ENCODE results near the gene FCER2. TPM values are rescaled to one million over a fixed set of nuclear protein-coding genes. Genes with fewer than 3 reads are reported as not detected.
A peak's percentile ranks its signal among the peaks of the same experiment; 100 is the strongest.
"Not testable (repeated sequence)": the region's sequence is repeated elsewhere in the genome, so short reads cannot be mapped to it uniquely, and the experiment has no call there.

The FCER2 gene
- total RNA-seq, 1 experiment from 2014 or later: 0.15 TPM

DNA sequence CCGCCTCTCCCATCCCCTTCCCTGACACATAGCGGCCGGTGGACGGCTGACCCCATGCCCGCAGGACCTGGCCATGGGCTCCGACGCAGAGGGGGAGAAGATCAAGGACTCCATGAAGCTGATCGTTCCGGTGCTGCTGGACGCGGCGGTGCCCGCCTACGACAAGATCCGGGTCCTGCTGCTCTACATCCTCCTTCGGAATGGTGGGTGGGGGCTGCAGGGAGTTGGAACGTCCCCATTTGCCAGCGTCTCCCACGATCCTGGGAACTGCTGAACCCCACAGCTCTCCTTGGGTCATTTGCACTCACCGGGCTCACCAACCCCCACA, 57.4 kb downstream of the FCER2 start:
- no peak overlapping the region for H3K27ac ChIP-seq (ENCODE audit: low read length)
- in situ Hi-C loops (cut with HindIII; ENCODE audit: low pct_unique_long_range_greater_than_20kb, low sequenced_read_pairs): no loop called here
- H3K27me3 ChIP-seq (ENCODE audit: control insufficient read depth, insufficient read depth, low read length): no peaks in the 10 kb centered on the region
- H3K4me1 ChIP-seq (ENCODE audit: control insufficient read depth, insufficient read depth, low read length): no peaks in the 10 kb centered on the region
- H3K4me3 ChIP-seq (ENCODE audit: low read depth in 2 of 2, low read length in 2 of 2): no peak overlapping the region
- CTCF ChIA-PET: interaction anchor here (0.6 kb wide), 1 partner anchor 133 kb away, joined by 6 read pairs; no protein-coding TSS in a partner anchor
- H3K9me3 ChIP-seq (ENCODE audit: control insufficient read depth, insufficient read depth, low read depth, low read length): no peaks in the 10 kb centered on the region
- intact Hi-C loops (cut with micrococcal nuclease; ENCODE audit: unreplicated experiment): no loop called here
- ATAC-seq (no peak), DNase-seq (ENCODE audit: low read depth, low spot score) (no peak)
- POLR2A ChIA-PET: no interaction called here
- no TSS peak for BruUV-seq (replicated peaks)
- no peaks in the 10 kb centered on the region for H3K36me3 ChIP-seq (ENCODE audit: control insufficient read depth, insufficient read depth, low read length)
- TF ChIP-seq SIN3A (IDR thresholded peaks at IDR 0.05; ENCODE audit: borderline replicate concordance, insufficient read depth, low read depth, low read length) (no peak), POLR2AphosphoS5 (IDR thresholded peaks at IDR 0.05; ENCODE audit: low read depth, low read length) (no peak), REST (IDR thresholded peaks at IDR 0.05; ENCODE audit: insufficient read depth in 1 of 2, low read depth in 2 of 2, low read length in 1 of 2) (no peak), TCF7L2 (IDR thresholded peaks at IDR 0.05; ENCODE audit: low read depth, low read length) (no peak)
- TF ChIP-seq, protein P1, sequence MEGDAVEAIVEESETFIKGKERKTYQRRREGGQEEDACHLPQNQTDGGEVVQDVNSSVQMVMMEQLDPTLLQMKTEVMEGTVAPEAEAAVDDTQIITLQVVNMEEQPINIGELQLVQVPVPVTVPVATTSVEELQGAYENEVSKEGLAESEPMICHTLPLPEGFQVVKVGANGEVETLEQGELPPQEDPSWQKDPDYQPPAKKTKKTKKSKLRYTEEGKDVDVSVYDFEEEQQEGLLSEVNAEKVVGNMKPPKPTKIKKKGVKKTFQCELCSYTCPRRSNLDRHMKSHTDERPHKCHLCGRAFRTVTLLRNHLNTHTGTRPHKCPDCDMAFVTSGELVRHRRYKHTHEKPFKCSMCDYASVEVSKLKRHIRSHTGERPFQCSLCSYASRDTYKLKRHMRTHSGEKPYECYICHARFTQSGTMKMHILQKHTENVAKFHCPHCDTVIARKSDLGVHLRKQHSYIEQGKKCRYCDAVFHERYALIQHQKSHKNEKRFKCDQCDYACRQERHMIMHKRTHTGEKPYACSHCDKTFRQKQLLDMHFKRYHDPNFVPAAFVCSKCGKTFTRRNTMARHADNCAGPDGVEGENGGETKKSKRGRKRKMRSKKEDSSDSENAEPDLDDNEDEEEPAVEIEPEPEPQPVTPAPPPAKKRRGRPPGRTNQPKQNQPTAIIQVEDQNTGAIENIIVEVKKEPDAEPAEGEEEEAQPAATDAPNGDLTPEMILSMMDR (IDR thresholded peaks at IDR 0.05): no peak

GRCh38 chr19:7643629-7644549, 58.0 kb downstream of the FCER2 start:
- DNase-seq (ENCODE audit: low read depth, low spot score); intact Hi-C loops (cut with micrococcal nuclease; ENCODE audit: unreplicated experiment); H3K27me3 ChIP-seq (ENCODE audit: control insufficient read depth, insufficient read depth, low read length); H3K27ac ChIP-seq (ENCODE audit: low read length); H3K36me3 ChIP-seq (ENCODE audit: control insufficient read depth, insufficient read depth, low read length); ATAC-seq; H3K4me3 ChIP-seq (ENCODE audit: low read depth in 2 of 2, low read length in 2 of 2); H3K9me3 ChIP-seq (ENCODE audit: control insufficient read depth, insufficient read depth, low read depth, low read length); H3K4me1 ChIP-seq (ENCODE audit: control insufficient read depth, insufficient read depth, low read length); in situ Hi-C loops (cut with HindIII; ENCODE audit: low pct_unique_long_range_greater_than_20kb, low sequenced_read_pairs): not testable (repeated sequence)
- ChIA-PET CTCF (interaction anchor here (0.6 kb wide), 2 partner anchors 104 to 133 kb away, joined by 4 to 6 read pairs; no protein-coding TSS in a partner anchor), POLR2A (interaction anchor here (0.6 kb wide), 1 partner anchor 23 kb away, joined by 6 read pairs; no protein-coding TSS in a partner anchor)
- TSS peak; percentile 45 for BruUV-seq (replicated peaks)

DNA sequence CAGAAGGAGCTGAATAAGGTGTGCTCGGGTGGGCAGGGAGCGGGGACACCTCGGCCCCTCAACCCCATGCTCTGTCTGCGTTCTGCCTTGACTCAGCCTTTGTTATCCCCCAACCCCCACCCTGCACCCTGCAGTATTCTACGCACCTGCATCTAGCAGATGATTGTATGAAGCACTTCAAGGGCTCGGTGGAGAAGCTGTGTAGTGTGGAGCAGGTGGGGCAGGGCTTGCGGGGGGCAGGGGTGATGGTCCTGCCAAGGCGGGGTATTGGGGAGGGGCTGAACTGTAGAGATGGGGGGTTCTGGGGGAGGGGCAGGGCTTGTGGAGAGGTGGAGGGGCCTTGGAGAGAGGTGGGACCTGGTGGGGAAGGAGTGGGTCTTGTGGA, 58.9 kb downstream of the FCER2 start:
- intact Hi-C loops (cut with micrococcal nuclease; ENCODE audit: unreplicated experiment) (no loop called here), in situ Hi-C loops (cut with HindIII; ENCODE audit: low pct_unique_long_range_greater_than_20kb, low sequenced_read_pairs) (no loop called here)
- no peak for ATAC-seq
- ChIA-PET POLR2A (no interaction called here), CTCF (no interaction called here)
- Histone ChIP-seq H3K27me3 (ENCODE audit: control insufficient read depth, insufficient read depth, low read length) (no peaks in the 10 kb centered on the region), H3K4me3 (ENCODE audit: low read depth in 2 of 2, low read length in 2 of 2) (no peak overlapping the region), H3K27ac (ENCODE audit: low read length) (no peak overlapping the region), H3K9me3 (ENCODE audit: control insufficient read depth, insufficient read depth, low read depth, low read length) (no peaks in the 10 kb centered on the region), H3K36me3 (ENCODE audit: control insufficient read depth, insufficient read depth, low read length) (no peaks in the 10 kb centered on the region), H3K4me1 (ENCODE audit: control insufficient read depth, insufficient read depth, low read length) (no peaks in the 10 kb centered on the region)
- DNase-seq (ENCODE audit: low read depth, low spot score): no peak
- BruUV-seq (replicated peaks): no TSS peak
- TF ChIP-seq REST (IDR thresholded peaks at IDR 0.05; ENCODE audit: insufficient read depth in 1 of 2, low read depth in 2 of 2, low read length in 1 of 2) (no peak), SIN3A (IDR thresholded peaks at IDR 0.05; ENCODE audit: borderline replicate concordance, insufficient read depth, low read depth, low read length) (no peak), POLR2AphosphoS5 (IDR thresholded peaks at IDR 0.05; ENCODE audit: low read depth, low read length) (no peak), TCF7L2 (IDR thresholded peaks at IDR 0.05; ENCODE audit: low read depth, low read length) (no peak)
- TF ChIP-seq, protein P1 (IDR thresholded peaks at IDR 0.05): no peak
